Measurements from ENCODE around the gene LAMB4.
A peak's percentile ranks its signal among the peaks of the same experiment; 100 is the strongest.

Gene LAMB4

GRCh38 chr7:108079648-108080591 lies 50.2 kb downstream of the LAMB4 start:
- DNase-seq (ENCODE audit: low spot score in 2 of 2) (no peak), ATAC-seq (no peak)
- Mint-ChIP-seq H3K36me3 (no peaks in the 10 kb centered on the region), H3K4me1 (no peaks in the 10 kb centered on the region), H3K9me3 (no peaks in the 10 kb centered on the region), H3K27ac (no peak overlapping the region), H3K4me3 (no peak overlapping the region)

- Mint-ChIP-seq H3K4me3 (no peak overlapping the region), H3K36me3 (no peaks in the 10 kb centered on the region), H3K4me1 (no peaks in the 10 kb centered on the region), H3K27ac (no peak overlapping the region), H3K9me3 (no peaks in the 10 kb centered on the region)
- ATAC-seq (no peak), DNase-seq (ENCODE audit: low spot score in 2 of 2) (no peak)
Observed at GRCh38 chr7:108079276-108079647, 50.9 kb downstream of the LAMB4 start.

- H3K4me1 Mint-ChIP-seq, result no peaks in the 10 kb centered on the region
- DNase-seq (ENCODE audit: low spot score in 2 of 2) (no peak), ATAC-seq (no peak)
- H3K36me3 Mint-ChIP-seq, result no peaks in the 10 kb centered on the region
- no peak overlapping the region for H3K27ac Mint-ChIP-seq
- H3K4me3 Mint-ChIP-seq, result no peak overlapping the region
- H3K9me3 Mint-ChIP-seq, result no peaks in the 10 kb centered on the region
Observed at GRCh38 chr7:108078691-108079090, 51.5 kb downstream of the LAMB4 start.

GRCh38 chr7:108078211-108078673 lies 51.9 kb downstream of the LAMB4 start:
- H3K27ac Mint-ChIP-seq, result no peak overlapping the region
- ATAC-seq, result no peak
- H3K9me3 Mint-ChIP-seq, result no peaks in the 10 kb centered on the region
- H3K36me3 Mint-ChIP-seq, result no peaks in the 10 kb centered on the region
- no peak for DNase-seq (ENCODE audit: low spot score in 2 of 2)
- no peaks in the 10 kb centered on the region for H3K4me1 Mint-ChIP-seq
- H3K4me3 Mint-ChIP-seq, result no peak overlapping the region

GRCh38 chr7:108077709-108078108 lies 52.5 kb downstream of the LAMB4 start:
- no peak overlapping the region for H3K27ac Mint-ChIP-seq
- no peaks in the 10 kb centered on the region for H3K36me3 Mint-ChIP-seq
- H3K4me1 Mint-ChIP-seq, result no peaks in the 10 kb centered on the region
- ATAC-seq (no peak), DNase-seq (ENCODE audit: low spot score in 2 of 2) (no peak)
- no peaks in the 10 kb centered on the region for H3K9me3 Mint-ChIP-seq
- H3K4me3 Mint-ChIP-seq, result no peak overlapping the region

GRCh38 chr7:108076156-108076555 lies 54.0 kb downstream of the LAMB4 start:
- DNase-seq (ENCODE audit: low spot score in 2 of 2), result no peak
- Mint-ChIP-seq H3K9me3 (no peaks in the 10 kb centered on the region), H3K27ac (no peak overlapping the region), H3K36me3 (no peaks in the 10 kb centered on the region), H3K4me3 (no peak overlapping the region), H3K4me1 (no peaks in the 10 kb centered on the region)
- ATAC-seq, result no peak

GRCh38 chr7:108073305-108074070 lies 56.7 kb downstream of the LAMB4 start:
- no peaks in the 10 kb centered on the region for H3K4me1 Mint-ChIP-seq
- no peak for ATAC-seq
- no peaks in the 10 kb centered on the region for H3K36me3 Mint-ChIP-seq
- H3K4me3 Mint-ChIP-seq, result no peak overlapping the region
- no peak for DNase-seq (ENCODE audit: low spot score in 2 of 2)
- no peaks in the 10 kb centered on the region for H3K9me3 Mint-ChIP-seq
- H3K27ac Mint-ChIP-seq, result no peak overlapping the region

GRCh38 chr7:108072739-108073138 lies 57.4 kb downstream of the LAMB4 start:
- ATAC-seq, result no peak
- Mint-ChIP-seq H3K4me3 (no peak overlapping the region), H3K36me3 (no peaks in the 10 kb centered on the region), H3K9me3 (no peaks in the 10 kb centered on the region), H3K4me1 (no peaks in the 10 kb centered on the region), H3K27ac (no peak overlapping the region)
- DNase-seq (ENCODE audit: low spot score in 2 of 2), result no peak

GRCh38 chr7:108072116-108072515 lies 58.0 kb downstream of the LAMB4 start:
- no peak overlapping the region for H3K27ac Mint-ChIP-seq

GRCh38 chr7:108071551-108071950 lies 58.6 kb downstream of the LAMB4 start:
- H3K36me3 Mint-ChIP-seq, result no peaks in the 10 kb centered on the region
- no peaks in the 10 kb centered on the region for H3K4me1 Mint-ChIP-seq

More at GRCh38 chr7:108072116-108072515, 58.0 kb downstream of the LAMB4 start:
- no peak for DNase-seq (ENCODE audit: low spot score in 2 of 2)
- no peak for ATAC-seq
- no peaks in the 10 kb centered on the region for H3K36me3 Mint-ChIP-seq
- no peaks in the 10 kb centered on the region for H3K4me1 Mint-ChIP-seq
- no peak overlapping the region for H3K4me3 Mint-ChIP-seq
- H3K9me3 Mint-ChIP-seq, result no peaks in the 10 kb centered on the region

GRCh38 chr7:108069646-108070045 lies 60.5 kb downstream of the LAMB4 start:
- DNase-seq (ENCODE audit: low spot score in 2 of 2) (no peak), ATAC-seq (no peak)
- H3K4me3 Mint-ChIP-seq, result no peak overlapping the region
- H3K36me3 Mint-ChIP-seq, result no peaks in the 10 kb centered on the region
- H3K4me1 Mint-ChIP-seq, result no peaks in the 10 kb centered on the region
- no peaks in the 10 kb centered on the region for H3K9me3 Mint-ChIP-seq
- no peak overlapping the region for H3K27ac Mint-ChIP-seq

More at GRCh38 chr7:108071551-108071950, 58.6 kb downstream of the LAMB4 start:
- no peak for ATAC-seq
- Mint-ChIP-seq H3K9me3 (no peaks in the 10 kb centered on the region), H3K4me3 (no peak overlapping the region), H3K27ac (no peak overlapping the region)
- no peak for DNase-seq (ENCODE audit: low spot score in 2 of 2)

GRCh38 chr7:108067844-108068243 lies 62.3 kb downstream of the LAMB4 start:
- H3K4me1 Mint-ChIP-seq, result no peaks in the 10 kb centered on the region
- no peak for DNase-seq (ENCODE audit: low spot score in 2 of 2)
- no peak overlapping the region for H3K27ac Mint-ChIP-seq
- H3K9me3 Mint-ChIP-seq, result no peaks in the 10 kb centered on the region
- no peaks in the 10 kb centered on the region for H3K36me3 Mint-ChIP-seq
- no peak overlapping the region for H3K4me3 Mint-ChIP-seq
- no peak for ATAC-seq

- ATAC-seq (no peak), DNase-seq (ENCODE audit: low spot score in 2 of 2) (no peak)
- H3K27ac Mint-ChIP-seq, result no peak overlapping the region
- H3K9me3 Mint-ChIP-seq, result no peaks in the 10 kb centered on the region
- H3K4me3 Mint-ChIP-seq, result no peak overlapping the region
- no peaks in the 10 kb centered on the region for H3K36me3 Mint-ChIP-seq
- H3K4me1 Mint-ChIP-seq, result no peaks in the 10 kb centered on the region
Observed at GRCh38 chr7:108066486-108066885, 63.7 kb downstream of the LAMB4 start.

GRCh38 chr7:108063520-108063933 lies 66.6 kb downstream of the LAMB4 start:
- ATAC-seq (peak; percentile 58), DNase-seq (ENCODE audit: low spot score in 2 of 2) (no peak)
- no peak overlapping the region for H3K4me3 Mint-ChIP-seq
- no peaks in the 10 kb centered on the region for H3K4me1 Mint-ChIP-seq
- H3K27ac Mint-ChIP-seq, result no peak overlapping the region
- H3K36me3 Mint-ChIP-seq, result no peaks in the 10 kb centered on the region
- no peaks in the 10 kb centered on the region for H3K9me3 Mint-ChIP-seq

- no peaks in the 10 kb centered on the region for H3K4me1 Mint-ChIP-seq
- H3K4me3 Mint-ChIP-seq, result no peak overlapping the region
- no peak overlapping the region for H3K27ac Mint-ChIP-seq
- no peak for DNase-seq (ENCODE audit: low spot score in 2 of 2)
- no peaks in the 10 kb centered on the region for H3K36me3 Mint-ChIP-seq
- ATAC-seq, result peak; percentile 61
- no peaks in the 10 kb centered on the region for H3K9me3 Mint-ChIP-seq
Observed at GRCh38 chr7:108062250-108063014, 67.7 kb downstream of the LAMB4 start.
